Caco-2 (cell line): ENCODE results near the gene PTPRF. TPM values are rescaled to one million over a fixed set of nuclear protein-coding genes. Genes with fewer than 3 reads are reported as not detected.

Source experiments
- BruUV-seq: library from RNA; stranded (reverse); fragments of 400-500 nt; replicated peaks from 2 replicates; lab custom pipeline; 2021; lab: Mats Ljungman, UMichigan
- CTCF ChIA-PET: fragments of 300-600 bp; sonication (Branson Sonifier 250); formaldehyde crosslinking; loops from one replicate; lab custom pipeline; 2022; ENCODE audit warnings: antibody characterized with exemption; lab: Charles Lee
- POLR2A ChIA-PET: fragments of 300-600 bp; sonication (Branson Sonifier 250); formaldehyde crosslinking; loops from one replicate; lab custom pipeline; 2022; ENCODE audit warnings: antibody characterized with exemption; lab: Charles Lee
- DNase-seq, 2 experiments: peaks; one replicate each; pipeline versions ENCODE4 v3.0.0 to v3.0.0-alpha.2; 2020 to 2022
- H3K27me3 ChIP-seq: replicated peaks from 2 replicates; pipeline ENCODE4 v1.6.0; 2011; ENCODE audit warnings: low read length; ENCODE audit not compliant: control insufficient read depth, insufficient read depth
- H3K36me3 ChIP-seq: 2 replicates; pipeline ENCODE4 v1.5.1; 2011; ENCODE audit warnings: low read length; ENCODE audit not compliant: control insufficient read depth, insufficient read depth
- H3K4me1 ChIP-seq: fragments of 250-450 bp; sonication (Bioruptor Pico); 2 replicates; pipeline ENCODE4 v1.5.1; 2020; ENCODE audit warnings: mild to moderate bottlenecking
- H3K4me3 ChIP-seq: 2 replicates; pipeline ENCODE4 v1.5.1; 2011; ENCODE audit warnings: low read depth, mild to moderate bottlenecking, control low read depth, low read length
- H3K9me3 ChIP-seq: fragments of 250-450 bp; sonication (Bioruptor Pico); 2 replicates; pipeline ENCODE4 v1.5.1; 2020; ENCODE audit warnings: mild to moderate bottlenecking, moderate library complexity
- H3K27ac Mint-ChIP-seq: one replicate; pipeline ENCODE4 v1.8.0; 2022; ENCODE audit warnings: mixed read lengths; ENCODE audit not compliant: unreplicated experiment
- H3K27me3 Mint-ChIP-seq: one replicate; pipeline ENCODE4 v1.8.0; 2022; ENCODE audit warnings: mixed read lengths; ENCODE audit not compliant: insufficient read depth, unreplicated experiment
- H3K36me3 Mint-ChIP-seq: one replicate; pipeline ENCODE4 v1.8.0; 2022; ENCODE audit warnings: mild to moderate bottlenecking, mixed read lengths; ENCODE audit not compliant: insufficient read depth, unreplicated experiment
- H3K4me1 Mint-ChIP-seq: one replicate; pipeline ENCODE4 v1.8.0; 2022; ENCODE audit warnings: low read depth, mixed read lengths; ENCODE audit not compliant: unreplicated experiment
- H3K4me3 Mint-ChIP-seq: one replicate; pipeline ENCODE4 v1.8.0; 2022; ENCODE audit warnings: mild to moderate bottlenecking, moderate library complexity, mixed read lengths; ENCODE audit not compliant: unreplicated experiment
- H3K9me3 Mint-ChIP-seq: one replicate; pipeline ENCODE4 v1.8.0; 2022; ENCODE audit warnings: mixed read lengths; ENCODE audit not compliant: unreplicated experiment
- intact Hi-C: fragments of 100-400 bp; cut with micrococcal nuclease; formaldehyde crosslinking; loops from one replicate; pipeline ENCODE4 v1.10.0; 2022; ENCODE audit not compliant: unreplicated experiment
- total RNA-seq: library from RNA; stranded (reverse); gene quantifications from 2 replicates; pipeline ENCODE4 v1.2.3, GENCODE V29; 2022
- TF ChIP-seq, protein P1 (sequence below), 2 experiments: fragments of 200-600 bp in 1 of 2; IDR thresholded peaks; 1 replicate in 1 of 2; 2 replicates in 1 of 2; pipeline versions ENCODE4 v1.5.1 to v1.8.0; 2011 to 2022; ENCODE audit warnings: antibody characterized with exemption in 1 of 2, control low read depth in 1 of 2, inconsistent platforms in 1 of 2, low read depth in 1 of 2, low read length in 1 of 2, mild to moderate bottlenecking in 1 of 2, moderate library complexity in 1 of 2; ENCODE audit not compliant: insufficient read depth in 1 of 2, severe bottlenecking in 1 of 2, unreplicated experiment in 1 of 2

Gene PTPRF
- total RNA-seq, 1 experiment from 2014 or later = 158 TPM

DNA sequence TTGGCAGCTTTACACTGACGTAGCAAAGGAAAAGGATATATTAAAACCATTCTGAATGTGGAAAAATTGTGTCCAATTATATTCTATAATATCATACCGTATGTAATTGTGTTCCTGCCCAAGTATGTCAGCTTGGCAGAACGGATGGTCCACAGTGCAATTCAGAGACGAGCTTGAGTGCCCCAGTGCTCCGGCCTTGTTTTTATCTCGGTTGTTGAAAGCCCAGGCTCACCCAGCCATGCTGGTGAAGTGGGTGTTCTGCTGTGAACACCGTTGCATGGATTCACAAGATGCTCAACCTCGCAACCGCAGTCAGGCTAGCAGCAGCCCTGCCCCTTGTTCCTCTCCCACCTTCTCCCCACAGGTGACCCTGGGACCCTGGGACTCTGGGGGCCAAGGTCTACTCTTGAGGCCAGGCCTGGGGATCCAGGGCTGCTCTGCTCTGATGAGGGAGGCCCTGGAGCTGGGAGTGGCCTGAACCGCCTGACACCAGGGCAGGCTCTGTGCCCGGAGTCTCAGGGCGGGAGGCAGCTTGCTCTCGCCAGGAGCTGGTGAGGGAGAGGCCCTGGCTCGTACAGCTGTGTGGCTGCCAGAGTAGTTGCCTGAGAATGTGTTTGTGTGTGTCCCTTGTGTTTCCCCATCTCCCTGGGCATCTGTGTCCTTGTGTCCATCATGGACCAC is 11.2 kb downstream of the PTPRF start:
- Mint-ChIP-seq H3K4me3 (no peak overlapping the region), H3K27ac (no peak overlapping the region), H3K27me3 (no peaks in the 10 kb centered on the region), H3K36me3 (peaks cover 41% of the 10 kb centered on the region), H3K9me3 (no peaks in the 10 kb centered on the region), H3K4me1 (peaks cover 39% of the 10 kb centered on the region)
- CTCF ChIA-PET = no interaction called here
- Histone ChIP-seq H3K4me1 (peaks cover 38% of the 10 kb centered on the region), H3K27me3 (no peaks in the 10 kb centered on the region), H3K9me3 (no peaks in the 10 kb centered on the region), H3K4me3 (no peak overlapping the region), H3K36me3 (peaks cover 1% of the 10 kb centered on the region; the same call in 1 of the 2 replicates)
- no peak for DNase-seq
- POLR2A ChIA-PET = no interaction called here
- intact Hi-C loops = no loop called here
- TF ChIP-seq, protein P1, sequence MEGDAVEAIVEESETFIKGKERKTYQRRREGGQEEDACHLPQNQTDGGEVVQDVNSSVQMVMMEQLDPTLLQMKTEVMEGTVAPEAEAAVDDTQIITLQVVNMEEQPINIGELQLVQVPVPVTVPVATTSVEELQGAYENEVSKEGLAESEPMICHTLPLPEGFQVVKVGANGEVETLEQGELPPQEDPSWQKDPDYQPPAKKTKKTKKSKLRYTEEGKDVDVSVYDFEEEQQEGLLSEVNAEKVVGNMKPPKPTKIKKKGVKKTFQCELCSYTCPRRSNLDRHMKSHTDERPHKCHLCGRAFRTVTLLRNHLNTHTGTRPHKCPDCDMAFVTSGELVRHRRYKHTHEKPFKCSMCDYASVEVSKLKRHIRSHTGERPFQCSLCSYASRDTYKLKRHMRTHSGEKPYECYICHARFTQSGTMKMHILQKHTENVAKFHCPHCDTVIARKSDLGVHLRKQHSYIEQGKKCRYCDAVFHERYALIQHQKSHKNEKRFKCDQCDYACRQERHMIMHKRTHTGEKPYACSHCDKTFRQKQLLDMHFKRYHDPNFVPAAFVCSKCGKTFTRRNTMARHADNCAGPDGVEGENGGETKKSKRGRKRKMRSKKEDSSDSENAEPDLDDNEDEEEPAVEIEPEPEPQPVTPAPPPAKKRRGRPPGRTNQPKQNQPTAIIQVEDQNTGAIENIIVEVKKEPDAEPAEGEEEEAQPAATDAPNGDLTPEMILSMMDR (IDR thresholded peaks at IDR 0.05; ENCODE audit: insufficient read depth in 1 of 2, low read depth in 1 of 2, low read length in 1 of 2, severe bottlenecking in 1 of 2, unreplicated experiment in 1 of 2) = no peak
- no TSS peak for BruUV-seq

DNA sequence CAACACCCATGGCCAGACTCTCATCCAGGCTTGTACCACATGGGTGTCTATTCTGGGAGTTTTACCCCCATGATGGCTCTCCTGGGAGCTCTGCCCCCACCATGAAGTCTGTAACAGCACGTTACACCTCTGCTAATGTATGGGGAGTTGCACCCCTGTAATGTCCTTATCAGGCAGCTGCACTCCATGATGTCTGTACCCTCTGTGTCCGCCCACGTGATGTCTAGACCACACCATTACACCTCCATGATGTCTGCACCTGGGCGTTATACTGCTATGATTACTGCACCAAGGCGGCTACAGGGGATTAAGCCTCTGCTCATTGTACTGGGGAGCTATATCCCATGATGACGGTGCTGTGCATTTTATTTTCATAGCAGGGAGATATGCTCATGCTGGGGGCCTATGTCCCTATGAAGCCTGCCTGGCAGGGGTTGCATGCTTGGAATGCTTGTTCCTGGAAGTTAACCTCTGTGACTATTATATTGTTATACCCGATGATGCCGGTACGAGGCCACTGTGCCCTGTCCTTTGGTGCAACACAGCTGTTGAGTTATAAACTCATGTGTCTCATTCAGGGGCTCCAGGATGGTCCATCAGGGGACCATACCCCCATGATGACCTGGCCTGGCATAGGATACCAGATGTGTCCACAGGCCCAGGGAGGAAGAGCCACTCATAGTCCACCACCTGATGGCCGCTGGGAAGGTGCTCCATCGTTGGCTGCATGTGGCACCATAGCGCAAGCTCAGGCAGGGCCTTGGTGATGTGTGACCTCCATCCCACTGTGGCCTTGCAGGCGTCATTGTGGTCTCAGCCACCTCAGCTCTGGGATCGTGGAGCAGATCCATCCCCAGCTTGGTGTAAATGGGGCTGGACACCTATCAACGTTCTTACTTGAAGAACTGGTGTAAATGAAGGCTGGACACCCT is 12.1 kb downstream of the PTPRF start:
- ChIA-PET POLR2A (no interaction called here), CTCF (no interaction called here)
- Mint-ChIP-seq H3K9me3 (no peaks in the 10 kb centered on the region), H3K4me1 (peaks cover 42% of the 10 kb centered on the region), H3K36me3 (peaks cover 42% of the 10 kb centered on the region), H3K27ac (no peak overlapping the region), H3K4me3 (no peak overlapping the region), H3K27me3 (no peaks in the 10 kb centered on the region)
- no peak for DNase-seq
- BruUV-seq = no TSS peak
- Histone ChIP-seq H3K4me1 (peaks cover 48% of the 10 kb centered on the region), H3K4me3 (no peak overlapping the region), H3K36me3 (no peaks in the 10 kb centered on the region; the same call in 1 of the 2 replicates), H3K27me3 (no peaks in the 10 kb centered on the region), H3K9me3 (no peaks in the 10 kb centered on the region)
- intact Hi-C loops = no loop called here
- TF ChIP-seq, protein P1 (IDR thresholded peaks at IDR 0.05; ENCODE audit: insufficient read depth in 1 of 2, low read depth in 1 of 2, low read length in 1 of 2, severe bottlenecking in 1 of 2, unreplicated experiment in 1 of 2) = no peak

DNA sequence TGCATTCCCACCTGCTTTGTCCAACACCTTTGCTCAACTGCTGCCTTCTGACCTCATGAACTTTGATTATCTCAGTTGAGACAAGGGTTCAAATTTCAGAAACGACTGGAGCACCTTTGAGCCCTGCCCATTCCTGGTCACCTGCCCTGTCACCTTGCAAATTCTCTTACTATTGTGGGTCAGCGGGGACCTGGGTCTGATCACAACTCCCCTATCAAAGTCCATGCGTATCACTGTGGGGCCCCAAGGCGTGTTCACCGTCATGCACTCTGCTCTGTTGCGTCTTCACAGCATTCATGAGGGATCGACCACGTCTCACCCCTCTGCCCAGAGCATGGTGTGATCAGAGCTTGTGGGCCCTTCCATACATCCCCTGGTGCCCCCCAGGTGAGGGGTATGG is 12.9 kb downstream of the PTPRF start:
- ChIA-PET CTCF (no interaction called here), POLR2A (no interaction called here)
- Mint-ChIP-seq H3K27me3 (no peaks in the 10 kb centered on the region), H3K4me1 (peaks cover 50% of the 10 kb centered on the region), H3K4me3 (no peak overlapping the region), H3K27ac (no peak overlapping the region), H3K36me3 (peaks cover 38% of the 10 kb centered on the region), H3K9me3 (no peaks in the 10 kb centered on the region)
- no peaks in the 10 kb centered on the region for H3K36me3 ChIP-seq
- no peaks in the 10 kb centered on the region for H3K9me3 ChIP-seq
- intact Hi-C loops = no loop called here
- no TSS peak for BruUV-seq
- H3K4me3 ChIP-seq = no peak overlapping the region
- H3K4me1 ChIP-seq = peaks cover 55% of the 10 kb centered on the region
- no peaks in the 10 kb centered on the region for H3K27me3 ChIP-seq
- DNase-seq = no peak
- TF ChIP-seq, protein P1 (IDR thresholded peaks at IDR 0.05; ENCODE audit: insufficient read depth in 1 of 2, low read depth in 1 of 2, low read length in 1 of 2, severe bottlenecking in 1 of 2, unreplicated experiment in 1 of 2) = no peak
